Measurements from ENCODE around the gene NFAT5. TPM values are rescaled to one million over a fixed set of nuclear protein-coding genes. Genes with fewer than 3 reads are reported as not detected.

Gene NFAT5
- total RNA-seq, 1 donor from 2014 or later, result 30.1 TPM

- Mint-ChIP-seq H3K4me3 (no peak overlapping the region), H3K36me3 (no peaks in the 10 kb centered on the region), H3K27ac (no peak overlapping the region), H3K9me3 (no peaks in the 10 kb centered on the region), H3K27me3 (no peaks in the 10 kb centered on the region), H3K4me1 (ENCODE audit: unreplicated experiment) (peaks cover 36% of the 10 kb centered on the region)
- DNase-seq (ENCODE audit: extremely low spot score, unreplicated experiment), result no peak
- TF ChIP-seq, protein P1, sequence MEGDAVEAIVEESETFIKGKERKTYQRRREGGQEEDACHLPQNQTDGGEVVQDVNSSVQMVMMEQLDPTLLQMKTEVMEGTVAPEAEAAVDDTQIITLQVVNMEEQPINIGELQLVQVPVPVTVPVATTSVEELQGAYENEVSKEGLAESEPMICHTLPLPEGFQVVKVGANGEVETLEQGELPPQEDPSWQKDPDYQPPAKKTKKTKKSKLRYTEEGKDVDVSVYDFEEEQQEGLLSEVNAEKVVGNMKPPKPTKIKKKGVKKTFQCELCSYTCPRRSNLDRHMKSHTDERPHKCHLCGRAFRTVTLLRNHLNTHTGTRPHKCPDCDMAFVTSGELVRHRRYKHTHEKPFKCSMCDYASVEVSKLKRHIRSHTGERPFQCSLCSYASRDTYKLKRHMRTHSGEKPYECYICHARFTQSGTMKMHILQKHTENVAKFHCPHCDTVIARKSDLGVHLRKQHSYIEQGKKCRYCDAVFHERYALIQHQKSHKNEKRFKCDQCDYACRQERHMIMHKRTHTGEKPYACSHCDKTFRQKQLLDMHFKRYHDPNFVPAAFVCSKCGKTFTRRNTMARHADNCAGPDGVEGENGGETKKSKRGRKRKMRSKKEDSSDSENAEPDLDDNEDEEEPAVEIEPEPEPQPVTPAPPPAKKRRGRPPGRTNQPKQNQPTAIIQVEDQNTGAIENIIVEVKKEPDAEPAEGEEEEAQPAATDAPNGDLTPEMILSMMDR (conservative IDR thresholded peaks at IDR 0.05), result no peak
Observed at GRCh38 chr16:69534720-69535119, 31.0 kb upstream of the NFAT5 start.

DNA sequence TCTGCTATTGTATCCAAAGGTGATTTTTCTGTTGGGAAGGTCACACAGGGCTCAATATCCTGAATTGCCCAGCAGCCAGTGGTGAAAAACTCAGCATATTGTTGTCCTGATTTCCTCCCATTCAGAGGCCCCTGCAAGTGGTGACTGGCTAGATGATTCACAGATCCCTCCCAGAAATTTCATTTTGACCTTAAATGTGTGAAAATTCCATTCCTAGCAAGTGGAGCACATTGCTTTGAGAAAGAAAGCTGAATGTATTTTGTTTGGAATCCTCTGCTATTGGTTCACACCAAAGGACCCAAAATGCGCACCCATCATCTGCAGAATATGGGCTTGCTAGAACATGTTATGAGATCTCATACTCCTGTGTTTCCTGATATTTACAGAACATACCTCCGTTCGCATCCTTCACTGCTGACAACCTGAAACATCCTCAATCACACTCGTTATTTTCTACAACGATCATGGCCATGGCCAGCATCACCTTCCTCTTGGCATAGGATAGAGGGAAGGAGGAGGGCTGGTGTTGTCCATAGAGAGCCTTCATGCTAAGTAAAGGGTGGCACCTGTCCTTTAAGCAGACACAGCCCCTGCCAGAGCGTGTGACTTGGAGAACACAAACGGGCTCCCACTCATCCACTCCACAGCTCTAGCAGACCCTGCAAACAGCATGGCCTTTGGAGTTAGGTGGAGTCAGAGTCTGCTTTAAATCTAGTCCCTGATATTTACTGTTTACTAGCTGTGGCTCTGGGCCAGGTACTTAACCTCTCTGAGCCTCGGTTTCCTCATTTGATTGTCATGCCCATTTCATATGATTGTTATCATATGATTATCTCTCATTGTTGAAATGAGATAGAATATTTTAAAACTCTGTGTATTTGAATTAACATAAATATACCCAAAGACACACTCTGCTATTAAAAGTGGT lies 30.4 kb upstream of the NFAT5 start:
- no peak for DNase-seq (ENCODE audit: extremely low spot score, unreplicated experiment)
- H3K4me1 Mint-ChIP-seq (ENCODE audit: unreplicated experiment), result peaks cover 33% of the 10 kb centered on the region
- no peaks in the 10 kb centered on the region for H3K36me3 Mint-ChIP-seq
- TF ChIP-seq, protein P1 (conservative IDR thresholded peaks at IDR 0.05), result no peak
- H3K4me3 Mint-ChIP-seq, result no peak overlapping the region
- no peaks in the 10 kb centered on the region for H3K27me3 Mint-ChIP-seq
- no peaks in the 10 kb centered on the region for H3K9me3 Mint-ChIP-seq
- H3K27ac Mint-ChIP-seq, result no peak overlapping the region

GRCh38 chr16:69537706-69538080 lies 28.1 kb upstream of the NFAT5 start:
- H3K4me1 Mint-ChIP-seq (ENCODE audit: unreplicated experiment), result peaks cover 22% of the 10 kb centered on the region
- no peak overlapping the region for H3K4me3 Mint-ChIP-seq
- TF ChIP-seq, protein P1 (conservative IDR thresholded peaks at IDR 0.05), result no peak
- H3K9me3 Mint-ChIP-seq, result no peaks in the 10 kb centered on the region
- no peaks in the 10 kb centered on the region for H3K27me3 Mint-ChIP-seq
- H3K36me3 Mint-ChIP-seq, result no peaks in the 10 kb centered on the region
- DNase-seq (ENCODE audit: extremely low spot score, unreplicated experiment), result no peak
- no peak overlapping the region for H3K27ac Mint-ChIP-seq

DNA sequence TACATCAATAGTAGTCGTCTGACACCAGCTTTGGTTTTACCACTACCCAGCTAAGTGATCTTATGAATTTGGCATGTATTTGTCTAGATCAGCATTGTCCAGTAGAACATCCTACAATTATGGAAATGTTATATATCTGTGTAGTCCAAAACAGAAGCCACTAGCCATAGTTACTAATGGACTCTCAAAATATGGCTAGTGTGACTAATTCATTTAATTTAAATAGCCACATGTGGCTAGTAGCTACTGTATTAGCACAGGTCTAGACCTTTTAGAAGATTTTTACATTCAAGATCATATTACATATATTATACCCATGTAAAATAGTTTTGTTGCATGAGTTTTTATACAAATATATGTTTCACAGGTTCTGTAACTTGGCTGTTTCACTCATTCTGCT lies 27.0 kb upstream of the NFAT5 start:
- Mint-ChIP-seq H3K36me3 (no peaks in the 10 kb centered on the region), H3K4me3 (no peak overlapping the region), H3K4me1 (ENCODE audit: unreplicated experiment) (peaks cover 16% of the 10 kb centered on the region), H3K27me3 (no peaks in the 10 kb centered on the region), H3K9me3 (no peaks in the 10 kb centered on the region), H3K27ac (no peak overlapping the region)
- DNase-seq (ENCODE audit: extremely low spot score, unreplicated experiment), result no peak
- TF ChIP-seq, protein P1 (conservative IDR thresholded peaks at IDR 0.05), result no peak

GRCh38 chr16:69542974-69543373 lies 22.8 kb upstream of the NFAT5 start:
- Mint-ChIP-seq H3K9me3 (no peaks in the 10 kb centered on the region), H3K4me1 (ENCODE audit: unreplicated experiment) (no peaks in the 10 kb centered on the region), H3K4me3 (no peak overlapping the region), H3K27me3 (no peaks in the 10 kb centered on the region), H3K36me3 (no peaks in the 10 kb centered on the region), H3K27ac (no peak overlapping the region)
- DNase-seq (ENCODE audit: extremely low spot score, unreplicated experiment), result no peak
- TF ChIP-seq, protein P1 (conservative IDR thresholded peaks at IDR 0.05), result no peak
